Motor neuron (in vitro differentiated cells): ENCODE measurements around the gene FTSJ3. TPM values are rescaled to one million over a fixed set of nuclear protein-coding genes. Genes with fewer than 3 reads are reported as not detected.

Source experiments
- ATAC-seq, 8 experiments: fragments of 200-7000 bp; cut with Tn5 transposase; replicated peaks in 6 of 8; 2 replicates each; pipeline ENCODE4 v1.8.0; 2021; ENCODE audit warnings: mild to moderate bottlenecking in 8 of 8, moderate library complexity in 8 of 8
- H3K27ac ChIP-seq, 2 donors: fragments of 250-450 bp; sonication (Bioruptor Pico); 2 replicates each; pipeline ENCODE4 v1.9.0; 2021; ENCODE audit warnings: antibody characterized with exemption in 2 of 2, mild to moderate bottlenecking in 2 of 2, moderate library complexity in 1 of 2
- H3K4me1 ChIP-seq, 2 donors: fragments of 250-450 bp; sonication (Bioruptor Pico); replicated peaks in 1 of 2; 2 replicates each; pipeline ENCODE4 v1.6.1; 2021; ENCODE audit warnings: antibody characterized with exemption in 2 of 2, mild to moderate bottlenecking in 2 of 2, moderate library complexity in 1 of 2
- H3K4me3 ChIP-seq, 5 donors: fragments of 250-450 bp; sonication (Bioruptor Pico); 2 replicates each; pipeline ENCODE4 v1.9.0; 2021; ENCODE audit warnings: antibody characterized with exemption in 5 of 5, mild to moderate bottlenecking in 5 of 5, moderate library complexity in 4 of 5
- WGBS, 10 experiments: fragments of 450-650 bp; shearing (Covaris generic); methylation state at CpG; one replicate each; pipeline ENCODE4 v1.0.0; 2022; 5-methylcytosine and 5-hydroxymethylcytosine counted together
- in situ Hi-C, 9 experiments: fragments of 400-800 bp; cut with MboI; loops; one replicate each; pipeline ENCODE4 v1.15.0; 2021; ENCODE audit warnings: low sequenced_read_pairs in 9 of 9, low pct_unique_long_range_greater_than_20kb in 2 of 9; ENCODE audit not compliant: unreplicated experiment in 9 of 9
- total RNA-seq, 8 experiments: library from RNA; unstranded; fragments of 300-600 nt; gene quantifications; 2 replicates each; pipeline versions ENCODE4 v1.2.3 to v1.2.4, GENCODE V29; 2022

The FTSJ3 gene
- total RNA-seq, 8 experiments from 2014 or later: 26.3 to 69.5 (median 38.7) TPM

GRCh38 chr17:63840591-63841349 is 13.3 kb upstream of the FTSJ3 start:
- Histone ChIP-seq H3K4me1 (peaks cover 22 to 36% of the 10 kb centered on the region in 2 donors), H3K27ac (no peak overlapping the region), H3K4me3 (peak overlapping the region; percentile 54 to 71 (median 62))
- WGBS, 10 experiments: 50 to 83% (median 63%) methylated on average over 2 to 4 of the region's 4 CpGs; no CpG with 5 or more reads in 7 of the 10 experiments
- in situ Hi-C loops: no loop called here
- no peak for ATAC-seq

- peak overlapping the region in 1 of 2 donors; percentile 77 for H3K27ac ChIP-seq
- in situ Hi-C loops: no loop called here
- H3K4me1 ChIP-seq: peaks cover 22 to 38% of the 10 kb centered on the region in 2 donors
- no peak overlapping the region for H3K4me3 ChIP-seq
- 0 to 34% (median 33%) methylated on average over 1 to 2 of the region's 7 CpGs; no CpG with 5 or more reads in 7 of the 10 experiments for WGBS, 10 experiments
- peak in 4 of 8 experiments; percentile 2 to 12 (median 4) for ATAC-seq
Observed at GRCh38 chr17:63838631-63839171, 11.2 kb upstream of the FTSJ3 start.

- in situ Hi-C loops: no loop called here
Observed at GRCh38 chr17:63837962-63838600, 10.6 kb upstream of the FTSJ3 start.

GRCh38 chr17:63837480-63837879 is 10.0 kb upstream of the FTSJ3 start:
- 68 to 100% (median 81%) methylated on average over 2 of the region's 12 CpGs; no CpG with 5 or more reads in 6 of the 10 experiments for WGBS, 10 experiments
- Histone ChIP-seq H3K4me1 (peaks cover 22 to 38% of the 10 kb centered on the region in 2 donors), H3K27ac (no peak overlapping the region), H3K4me3 (no peak overlapping the region)
- no peak for ATAC-seq
- in situ Hi-C loops: no loop called here

More at GRCh38 chr17:63837962-63838600, 10.6 kb upstream of the FTSJ3 start:
- Histone ChIP-seq H3K27ac (peak overlapping the region in 1 of 2 donors; percentile 13), H3K4me3 (no peak overlapping the region), H3K4me1 (peaks cover 22 to 38% of the 10 kb centered on the region in 2 donors)
- 0 to 100% (median 83%) methylated on average over 1 to 3 of the region's 5 CpGs; no CpG with 5 or more reads in 6 of the 10 experiments for WGBS, 10 experiments
- ATAC-seq: no peak

GRCh38 chr17:63836811-63837210 is 9.3 kb upstream of the FTSJ3 start:
- in situ Hi-C loops: no loop called here
- H3K4me1 ChIP-seq: peaks cover 22 to 38% of the 10 kb centered on the region in 2 donors
- WGBS, 10 experiments: 100% methylated on average over 1 to 5 of the region's 7 CpGs; no CpG with 5 or more reads in 3 of the 10 experiments
- H3K27ac ChIP-seq: no peak overlapping the region
- H3K4me3 ChIP-seq: no peak overlapping the region
- no peak for ATAC-seq

- Histone ChIP-seq H3K27ac (no peak overlapping the region), H3K4me3 (no peak overlapping the region), H3K4me1 (peaks cover 14 to 27% of the 10 kb centered on the region in 2 donors)
- WGBS, 10 experiments: 71 to 100% (median 100%) methylated on average over 1 to 6 of the region's 9 CpGs; no CpG with 5 or more reads in 4 of the 10 experiments
- no peak for ATAC-seq
- in situ Hi-C loops: no loop called here
Observed at GRCh38 chr17:63835167-63835720, 7.8 kb upstream of the FTSJ3 start.

- in situ Hi-C loops: no loop called here
- H3K4me3 ChIP-seq: no peak overlapping the region
- ATAC-seq: peak; percentile 25 to 83 (median 52)
- H3K4me1 ChIP-seq: peaks cover 13 to 20% of the 10 kb centered on the region in 2 donors
- no peak overlapping the region for H3K27ac ChIP-seq
- WGBS, 10 experiments: 0 to 69% (median 31%) methylated on average over 1 to 4 of the region's 13 CpGs; no CpG with 5 or more reads in 4 of the 10 experiments
Observed at GRCh38 chr17:63834431-63835166, 7.1 kb upstream of the FTSJ3 start.

- ATAC-seq: no peak
- Histone ChIP-seq H3K27ac (no peak overlapping the region), H3K4me3 (no peak overlapping the region), H3K4me1 (peaks cover 9 to 13% of the 10 kb centered on the region in 2 donors)
- in situ Hi-C loops: no loop called here
- WGBS, 10 experiments: 91 to 100% (median 100%) methylated on average over 1 to 8 of the region's 15 CpGs; no CpG with 5 or more reads in 5 of the 10 experiments
Observed at GRCh38 chr17:63833741-63834373, 6.4 kb upstream of the FTSJ3 start.

- Histone ChIP-seq H3K27ac (no peak overlapping the region), H3K4me3 (no peak overlapping the region), H3K4me1 (peaks cover 9 to 10% of the 10 kb centered on the region in 2 donors)
- in situ Hi-C loops: no loop called here
- no peak for ATAC-seq
- 55 to 93% (median 80%) methylated on average over 1 to 12 of the region's 14 CpGs; no CpG with 5 or more reads in 3 of the 10 experiments for WGBS, 10 experiments
Observed at GRCh38 chr17:63833026-63833740, 5.7 kb upstream of the FTSJ3 start.

GRCh38 chr17:63832455-63832854 is 5.0 kb upstream of the FTSJ3 start:
- Histone ChIP-seq H3K27ac (no peak overlapping the region), H3K4me3 (no peak overlapping the region), H3K4me1 (peaks cover 8 to 10% of the 10 kb centered on the region in 2 donors)
- in situ Hi-C loops: no loop called here
- WGBS, 10 experiments: 60 to 100% (median 86%) methylated on average over 1 to 2 of the region's 2 CpGs; no CpG with 5 or more reads in 6 of the 10 experiments
- ATAC-seq: no peak

GRCh38 chr17:63832014-63832413 is 4.6 kb upstream of the FTSJ3 start:
- Histone ChIP-seq H3K27ac (no peak overlapping the region), H3K4me1 (peaks cover 8 to 10% of the 10 kb centered on the region in 2 donors), H3K4me3 (no peak overlapping the region)
- in situ Hi-C loops: no loop called here
- ATAC-seq: no peak
- WGBS, 10 experiments: 82 to 100% (median 94%) methylated on average over 1 to 4 of the region's 5 CpGs; no CpG with 5 or more reads in 6 of the 10 experiments
